MCF 10A (cell line): Measurements from ENCODE around the gene ZNF738. TPM values are rescaled to one million over a fixed set of nuclear protein-coding genes. Genes with fewer than 3 reads are reported as not detected.

Source experiments
- total RNA-seq: library from RNA; stranded (reverse); gene quantifications from 2 replicates; pipeline ENCODE4 v1.2.3, GENCODE V29; 2022

The ZNF738 gene
- total RNA-seq, 1 experiment from 2014 or later, result 3.4 TPM

Other genes with a start within 250 kb of the ZNF738 start
- 17.2 and 22.1 TPM in 2 replicates for gene ZNF431, start 217.0 kb upstream of the ZNF738 start, total RNA-seq
- 5.3 and 7.8 TPM in 2 replicates for gene ZNF708, start 29.6 kb upstream of the ZNF738 start, total RNA-seq
- 8.7 and 12.4 TPM in 2 replicates for gene ZNF493, start 38.1 kb downstream of the ZNF738 start, total RNA-seq
- gene ZNF429, start 146.6 kb downstream of the ZNF738 start, total RNA-seq, result 3.7 and 4.0 TPM in 2 replicates